PC-9 (cell line): Measurements from ENCODE around the gene E2F3.

Experiments
- CTCF ChIP-seq: fragments of 200-600 bp; sonication (generic); conservative IDR thresholded peaks from 2 replicates; pipeline ENCODE4 v1.6.1; 2017; ENCODE audit warnings: mixed run types, antibody characterized with exemption, mild to moderate bottlenecking, moderate library complexity
- EZH2 ChIP-seq: fragments of 200-600 bp; sonication (generic); IDR thresholded peaks from 2 replicates; pipeline ENCODE4 v1.8.0; 2017; ENCODE audit warnings: antibody characterized with exemption, low read depth

DNA sequence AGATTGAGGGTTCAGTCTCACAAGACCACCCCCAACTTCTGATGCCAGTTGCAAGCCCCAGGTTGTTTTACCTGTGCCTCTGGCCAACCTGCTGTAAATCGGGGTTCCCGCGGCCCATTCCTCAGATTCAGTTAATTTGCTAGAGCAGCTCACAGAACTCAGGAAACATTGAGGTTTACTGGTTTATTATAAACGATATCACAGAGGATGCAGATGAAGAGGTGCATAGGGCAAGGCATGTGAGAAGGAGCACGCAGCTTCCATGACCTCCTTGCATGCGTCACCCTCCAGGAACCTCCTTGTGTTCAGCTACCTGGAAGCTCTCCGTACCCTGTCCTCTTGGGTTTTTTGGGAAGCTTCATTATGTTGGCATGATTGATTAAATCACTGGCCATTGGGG lies 66.5 kb downstream of the E2F3 start:
- TF ChIP-seq CTCF (no peak), EZH2 (no peak)
